Upper lobe of right lung (tissue), 1 donor: ENCODE measurements around the gene NDUFB6. TPM values are rescaled to one million over a fixed set of nuclear protein-coding genes. Genes with fewer than 3 reads are reported as not detected.
"Not testable (repeated sequence)": the region's sequence is repeated elsewhere in the genome, so short reads cannot be mapped to it uniquely, and the experiment has no call there.

ENCODE experiments used
- ATAC-seq: fragments of 200-7000 bp; cut with Tn5 transposase; one replicate; pipeline ENCODE4 v1.9.1; 2020; ENCODE audit warnings: mild to moderate bottlenecking, moderate library complexity
- DNase-seq: peaks from one replicate; pipeline ENCODE4 v3.0.0-alpha.2; 2020
- H3K27ac ChIP-seq: fragments of 200-600 bp; one replicate; pipeline ENCODE4 v1.8.0; 2022
- H3K27me3 ChIP-seq: fragments of 200-600 bp; one replicate; pipeline ENCODE4 v1.8.0; 2022; ENCODE audit warnings: mild to moderate bottlenecking
- H3K36me3 ChIP-seq: fragments of 200-600 bp; one replicate; pipeline ENCODE4 v1.8.0; 2022
- H3K4me1 ChIP-seq: fragments of 200-600 bp; one replicate; pipeline ENCODE4 v1.8.0; 2022
- H3K4me3 ChIP-seq: fragments of 200-600 bp; one replicate; pipeline ENCODE4 v1.8.0; 2022; ENCODE audit warnings: mild to moderate bottlenecking
- H3K9me3 ChIP-seq: fragments of 200-600 bp; one replicate; pipeline ENCODE4 v1.8.0; 2022
- intact Hi-C: fragments of 100-400 bp; cut with DNase I; formaldehyde crosslinking; loops from one replicate; pipeline ENCODE4 v1.11.0; 2022
- total RNA-seq: library from RNA; stranded (reverse); fragmentation: NEBNext Ultra II Directional; extraction: Animal tissue kit (Norgen Biotek cat#: 25700); gene quantifications from one replicate; pipeline ENCODE4 v1.2.1, GENCODE V29; 2021
- TF ChIP-seq, protein P1 (sequence below): fragments of 200-600 bp; IDR thresholded peaks from one replicate; pipeline ENCODE4 v1.8.0; 2022; ENCODE audit warnings: antibody characterized with exemption
- donor health status: DM: no; HTN: yes; CAD: no; lungs with severe emphysema.

NDUFB6 gene
- total RNA-seq, 1 donor from 2014 or later: 38.2 TPM

DNA sequence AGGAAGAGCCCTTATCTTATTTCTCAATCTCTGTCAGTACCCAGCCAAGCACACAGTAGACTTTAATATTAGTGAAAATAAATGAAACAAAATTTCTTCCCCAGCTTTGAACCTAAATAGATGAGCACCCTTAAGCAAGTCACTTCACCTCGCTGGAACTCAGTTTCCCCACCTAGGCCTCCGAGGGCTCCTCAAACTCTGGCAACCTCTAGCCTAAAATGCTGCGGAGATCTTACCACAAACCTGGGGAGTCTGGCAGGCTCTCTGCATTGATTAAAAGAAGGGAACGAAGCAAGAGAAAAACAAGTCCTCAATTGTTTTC, 47.3 kb downstream of the NDUFB6 start:
- Histone ChIP-seq H3K27ac (peak overlapping the region; percentile 88), H3K27me3 (no peaks in the 10 kb centered on the region), H3K4me3 (peak overlapping the region; percentile 90), H3K4me1 (peaks cover 30% of the 10 kb centered on the region), H3K36me3 (no peaks in the 10 kb centered on the region), H3K9me3 (no peaks in the 10 kb centered on the region)
- DNase-seq (no peak), ATAC-seq (no peak)
- intact Hi-C loops: no loop called here
- TF ChIP-seq, protein P1, sequence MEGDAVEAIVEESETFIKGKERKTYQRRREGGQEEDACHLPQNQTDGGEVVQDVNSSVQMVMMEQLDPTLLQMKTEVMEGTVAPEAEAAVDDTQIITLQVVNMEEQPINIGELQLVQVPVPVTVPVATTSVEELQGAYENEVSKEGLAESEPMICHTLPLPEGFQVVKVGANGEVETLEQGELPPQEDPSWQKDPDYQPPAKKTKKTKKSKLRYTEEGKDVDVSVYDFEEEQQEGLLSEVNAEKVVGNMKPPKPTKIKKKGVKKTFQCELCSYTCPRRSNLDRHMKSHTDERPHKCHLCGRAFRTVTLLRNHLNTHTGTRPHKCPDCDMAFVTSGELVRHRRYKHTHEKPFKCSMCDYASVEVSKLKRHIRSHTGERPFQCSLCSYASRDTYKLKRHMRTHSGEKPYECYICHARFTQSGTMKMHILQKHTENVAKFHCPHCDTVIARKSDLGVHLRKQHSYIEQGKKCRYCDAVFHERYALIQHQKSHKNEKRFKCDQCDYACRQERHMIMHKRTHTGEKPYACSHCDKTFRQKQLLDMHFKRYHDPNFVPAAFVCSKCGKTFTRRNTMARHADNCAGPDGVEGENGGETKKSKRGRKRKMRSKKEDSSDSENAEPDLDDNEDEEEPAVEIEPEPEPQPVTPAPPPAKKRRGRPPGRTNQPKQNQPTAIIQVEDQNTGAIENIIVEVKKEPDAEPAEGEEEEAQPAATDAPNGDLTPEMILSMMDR: no peak

DNA sequence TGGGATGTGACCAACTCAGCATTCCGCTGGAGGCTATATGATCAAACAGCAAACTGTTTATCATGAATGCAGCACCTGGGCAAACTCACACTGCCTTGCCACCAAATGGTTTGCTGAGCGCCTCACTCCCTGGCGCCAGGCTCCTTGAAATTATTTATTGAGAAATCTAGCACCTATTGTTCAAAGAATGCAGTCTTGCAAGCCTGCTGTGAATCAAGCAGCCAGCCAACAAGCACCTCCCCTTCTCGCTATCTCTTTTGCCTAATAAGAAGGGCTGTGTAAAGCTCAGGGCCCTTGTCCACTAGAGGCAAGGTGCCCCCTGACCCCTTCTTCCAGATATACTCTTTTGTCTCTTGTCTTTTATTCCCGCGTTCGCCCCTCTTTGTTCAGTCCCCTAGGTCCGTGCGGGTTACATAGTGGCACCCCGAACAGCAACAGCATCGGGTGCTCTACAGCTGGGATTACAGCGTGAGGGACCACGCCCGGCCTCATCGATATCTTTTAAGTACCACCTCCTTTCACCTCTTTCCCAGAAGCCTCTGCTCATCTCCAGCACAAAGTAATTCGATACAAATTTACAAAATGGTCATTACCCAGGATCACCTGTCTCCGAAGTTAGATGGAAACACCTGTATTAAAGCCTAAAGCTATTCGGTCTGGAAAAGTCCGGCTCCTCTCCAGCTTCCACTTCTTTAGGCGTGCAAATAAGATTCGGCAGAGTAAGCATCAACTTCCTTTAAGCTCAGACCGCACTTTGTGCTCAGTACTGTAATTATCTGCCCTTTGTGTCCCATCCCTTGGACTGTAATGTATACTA, 47.9 kb downstream of the NDUFB6 start:
- Histone ChIP-seq H3K4me3 (peak overlapping the region; percentile 90), H3K36me3 (no peaks in the 10 kb centered on the region), H3K27me3 (no peaks in the 10 kb centered on the region), H3K9me3 (no peaks in the 10 kb centered on the region), H3K4me1 (peaks cover 30% of the 10 kb centered on the region), H3K27ac (peak overlapping the region; percentile 88)
- DNase-seq (no peak), ATAC-seq (peak; percentile 52)
- intact Hi-C loops: no loop called here
- TF ChIP-seq, protein P1: no peak

DNA sequence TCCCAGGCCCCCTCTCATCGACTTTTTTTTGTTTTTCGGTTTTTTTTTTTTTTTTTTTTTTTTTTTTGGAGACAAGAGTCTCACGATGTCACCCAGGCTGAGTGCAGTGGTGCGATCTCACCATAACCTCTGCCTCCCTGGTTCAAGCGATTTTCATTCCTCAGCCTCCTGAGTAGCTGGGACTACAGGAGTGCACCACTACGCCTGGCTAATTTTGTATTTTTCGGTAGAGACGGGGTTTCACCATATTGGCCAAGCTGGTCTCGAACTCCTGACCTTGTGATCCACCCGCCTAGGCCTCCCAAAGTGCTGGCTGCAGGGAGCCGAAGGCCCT, 48.4 kb downstream of the NDUFB6 start:
- H3K4me3 ChIP-seq: peak overlapping the region; percentile 90
- H3K27me3 ChIP-seq, H3K9me3 ChIP-seq, DNase-seq, H3K36me3 ChIP-seq, ATAC-seq, intact Hi-C loops: not testable (repeated sequence)
- peaks cover 30% of the 10 kb centered on the region for H3K4me1 ChIP-seq
- peak overlapping the region; percentile 88 for H3K27ac ChIP-seq

DNA sequence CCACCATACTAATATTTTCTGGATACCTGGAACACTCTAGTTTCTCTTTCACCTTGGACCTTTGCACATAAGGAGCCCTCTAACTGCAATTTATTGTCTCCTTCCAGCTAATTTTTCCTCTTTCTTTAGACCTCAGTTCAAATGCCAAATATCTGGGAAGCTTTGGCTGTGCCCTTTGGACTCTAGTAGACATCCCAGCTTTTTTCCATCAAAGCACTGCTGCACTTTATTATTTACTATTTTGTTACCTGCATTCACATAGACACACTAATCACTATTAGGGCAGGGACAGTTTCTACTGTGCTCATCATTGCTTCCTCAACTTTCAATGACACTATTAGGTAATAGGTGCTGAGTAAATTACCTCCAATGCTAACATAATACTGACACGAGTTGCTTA, 49.0 kb downstream of the NDUFB6 start:
- DNase-seq (no peak), ATAC-seq (no peak)
- no peak overlapping the region for H3K27ac ChIP-seq
- H3K27me3 ChIP-seq: no peaks in the 10 kb centered on the region
- no peaks in the 10 kb centered on the region for H3K36me3 ChIP-seq
- intact Hi-C loops: no loop called here
- H3K4me3 ChIP-seq: no peak overlapping the region
- TF ChIP-seq, protein P1: no peak
- no peaks in the 10 kb centered on the region for H3K9me3 ChIP-seq
- peaks cover 30% of the 10 kb centered on the region for H3K4me1 ChIP-seq

DNA sequence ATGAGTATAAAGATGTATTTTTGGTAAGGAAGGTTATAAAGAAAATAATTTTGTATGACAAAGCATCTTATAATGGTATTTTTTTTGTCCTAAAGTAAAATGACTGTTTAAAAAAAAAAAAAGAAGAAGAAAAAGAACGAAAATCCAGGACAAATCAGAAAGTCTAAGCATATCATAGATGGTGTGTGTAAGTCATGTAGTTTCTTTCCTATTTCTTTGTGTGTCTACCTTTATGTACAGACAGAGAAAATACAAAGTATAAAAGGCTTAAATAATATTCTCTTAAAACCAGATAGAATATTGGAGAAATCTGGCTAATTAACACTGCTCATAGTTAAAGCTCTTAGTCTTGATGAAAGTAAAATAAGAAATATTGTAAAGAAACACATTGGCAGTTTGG, 54.7 kb downstream of the NDUFB6 start:
- TF ChIP-seq, protein P1: no peak
- intact Hi-C loops: no loop called here
- H3K36me3 ChIP-seq: no peaks in the 10 kb centered on the region
- ATAC-seq (no peak), DNase-seq (no peak)
- peaks cover 4% of the 10 kb centered on the region for H3K4me1 ChIP-seq
- H3K27ac ChIP-seq: no peak overlapping the region
- no peaks in the 10 kb centered on the region for H3K9me3 ChIP-seq
- H3K4me3 ChIP-seq: no peak overlapping the region
- no peaks in the 10 kb centered on the region for H3K27me3 ChIP-seq

DNA sequence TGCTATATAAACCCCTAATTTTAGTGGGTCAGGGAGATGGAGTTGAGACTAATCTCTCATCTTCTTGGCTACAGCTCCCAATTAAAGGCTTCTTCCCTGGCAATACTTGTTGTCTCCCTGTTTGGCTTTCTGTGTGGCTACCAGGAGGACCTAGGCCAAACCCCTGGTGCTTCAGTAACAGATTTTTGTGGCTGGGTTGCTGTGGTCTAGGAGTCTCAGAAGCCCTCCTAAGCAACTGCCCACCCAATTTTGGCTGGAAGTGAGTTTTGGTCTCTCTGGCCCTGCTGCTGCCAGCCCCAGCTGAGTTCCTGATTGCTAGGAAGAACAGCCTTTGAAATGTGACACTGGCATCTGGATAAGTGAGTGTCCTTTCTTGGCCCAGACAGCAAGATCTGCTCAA, 56.7 kb downstream of the NDUFB6 start:
- Histone ChIP-seq H3K9me3 (no peaks in the 10 kb centered on the region), H3K4me3 (no peak overlapping the region), H3K36me3 (no peaks in the 10 kb centered on the region), H3K4me1 (no peaks in the 10 kb centered on the region), H3K27ac (no peak overlapping the region), H3K27me3 (no peaks in the 10 kb centered on the region)
- intact Hi-C loops: no loop called here
- TF ChIP-seq, protein P1: no peak
- DNase-seq (no peak), ATAC-seq (no peak)
